OCI-LY1 (cell line): Measurements from ENCODE around the gene SHMT2.

Source experiments
- H2AFZ ChIP-seq: fragments of 200-600 bp; sonication (generic), shearing (Covaris generic); 2 replicates; pipeline ENCODE4 v1.6.0; 2014; ENCODE audit warnings: antibody characterized with exemption, mild to moderate bottlenecking, low read length
- H3F3A ChIP-seq: fragments of 200-600 bp; sonication (generic), shearing (Covaris generic); 2 replicates; pipeline ENCODE4 v1.6.0; 2014; ENCODE audit warnings: mild to moderate bottlenecking, antibody characterized with exemption, low read length, moderate library complexity; ENCODE audit not compliant: insufficient read depth
- H3K27ac ChIP-seq: fragments of 200-600 bp; sonication (generic); 2 replicates; pipeline ENCODE4 v1.5.1; 2014; ENCODE audit warnings: low read length, mixed run types, mild to moderate bottlenecking, low read depth; ENCODE audit not compliant: poor library complexity, severe bottlenecking
- H3K27me3 ChIP-seq: fragments of 200-600 bp; sonication (generic); 2 replicates; pipeline ENCODE4 v1.6.0; 2014; ENCODE audit warnings: antibody characterized with exemption, mild to moderate bottlenecking, low read length, moderate library complexity; ENCODE audit not compliant: insufficient read depth
- H3K36me3 ChIP-seq: fragments of 200-600 bp; sonication (generic); 2 replicates; pipeline ENCODE4 v1.6.1; 2014; ENCODE audit warnings: mild to moderate bottlenecking, antibody characterized with exemption, low read length, moderate library complexity, mixed read lengths; ENCODE audit not compliant: insufficient read depth
- H3K4me1 ChIP-seq: fragments of 200-600 bp; sonication (generic); 2 replicates; pipeline ENCODE4 v1.5.1; 2014; ENCODE audit warnings: mild to moderate bottlenecking, low read length, moderate library complexity; ENCODE audit not compliant: insufficient read depth, severe bottlenecking
- H3K4me2 ChIP-seq: fragments of 200-600 bp; sonication (generic), shearing (Covaris generic); 2 replicates; pipeline ENCODE4 v1.6.1; 2014; ENCODE audit warnings: low read length
- H3K4me3 ChIP-seq: fragments of 200-600 bp; sonication (generic); 2 replicates; pipeline ENCODE4 v1.5.1; 2014; ENCODE audit warnings: low read length, low read depth, mild to moderate bottlenecking, mixed read lengths; ENCODE audit not compliant: poor library complexity, severe bottlenecking
- H3K79me2 ChIP-seq: fragments of 200-600 bp; shearing (Covaris generic); 2 replicates; pipeline ENCODE4 v1.6.1; 2016; ENCODE audit warnings: mixed run types, low read length, mixed read lengths; ENCODE audit not compliant: insufficient read depth
- H3K9ac ChIP-seq: fragments of 200-600 bp; sonication (generic), shearing (Covaris generic); 2 replicates; pipeline ENCODE4 v1.6.1; 2014; ENCODE audit warnings: mild to moderate bottlenecking, low read length, mixed read lengths
- H3K9me2 ChIP-seq: fragments of 200-600 bp; sonication (generic), shearing (Covaris generic); 2 replicates; pipeline ENCODE4 v1.6.1; 2014; ENCODE audit warnings: low read depth, mild to moderate bottlenecking, low read length, mixed read lengths
- H3K9me3 ChIP-seq: fragments of 200-600 bp; shearing (Covaris generic); 2 replicates; pipeline ENCODE4 v1.6.1; 2014; ENCODE audit warnings: low read length, mixed read lengths
- H4K20me1 ChIP-seq: fragments of 200-600 bp; sonication (generic), shearing (Covaris generic); 2 replicates; pipeline ENCODE4 v1.6.0; 2016; ENCODE audit warnings: mild to moderate bottlenecking, low read length; ENCODE audit not compliant: insufficient read depth
- EZH2 ChIP-seq: fragments of 200-600 bp; sonication (generic), shearing (Covaris generic); IDR thresholded peaks from 2 replicates; pipeline ENCODE4 v1.8.0; 2017; ENCODE audit warnings: borderline replicate concordance, mixed run types, mild to moderate bottlenecking, antibody characterized with exemption, low read length, moderate library complexity, mixed read lengths
- TF ChIP-seq, protein P1 (sequence below): fragments of 200-600 bp; sonication (generic), shearing (Covaris generic); IDR thresholded peaks from 2 replicates; pipeline ENCODE4 v1.5.1; 2017; ENCODE audit warnings: mild to moderate bottlenecking, antibody characterized with exemption, low read length, moderate library complexity, mixed read lengths

The SHMT2 gene

DNA sequence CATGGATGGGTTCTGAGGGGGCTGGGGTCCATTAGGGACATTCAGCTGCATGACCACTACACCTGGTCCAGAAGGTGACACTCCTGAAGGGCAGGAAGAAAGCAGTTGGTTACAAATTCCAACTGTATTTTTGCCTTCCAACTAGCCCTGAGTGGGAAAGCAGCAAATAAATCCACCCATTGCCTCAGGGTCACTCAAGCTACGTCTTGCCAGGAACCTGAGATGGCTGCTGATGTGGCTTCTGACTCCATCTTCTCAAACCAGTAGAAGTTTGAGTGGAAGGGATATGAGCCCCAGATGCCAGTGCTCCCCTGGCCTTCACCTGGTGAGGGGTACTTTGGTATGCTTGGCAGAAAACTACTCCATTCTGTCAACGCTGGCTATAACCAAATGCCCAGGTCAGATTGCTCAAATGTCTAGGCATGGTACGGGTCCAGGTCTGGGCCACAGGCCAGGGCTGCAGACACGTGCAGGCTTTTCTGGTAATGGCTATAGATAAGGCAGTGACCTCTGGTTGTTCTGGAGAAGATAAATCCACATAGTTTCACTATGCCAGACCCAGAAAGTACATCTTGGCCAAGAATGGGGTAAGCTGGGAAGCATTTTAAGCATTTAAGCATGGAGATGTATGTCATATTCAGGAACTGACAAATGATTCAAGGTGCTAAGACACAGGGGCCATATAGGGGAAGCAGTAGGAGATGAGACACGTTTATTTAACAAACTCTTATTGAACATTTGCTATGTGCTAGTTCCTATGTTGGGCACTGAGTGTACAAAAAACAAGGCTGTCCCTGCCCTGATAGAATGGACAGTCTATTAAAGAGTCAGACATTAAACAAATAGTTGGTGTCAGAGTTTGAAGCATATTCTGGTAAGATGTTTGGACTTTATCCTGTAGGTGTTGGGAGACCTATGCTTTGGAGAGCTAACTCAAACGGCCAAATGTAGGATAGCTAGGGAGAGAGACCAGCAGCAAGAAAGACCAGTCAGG is 29.8 kb downstream of the SHMT2 start:
- H3K4me2 ChIP-seq = no peak overlapping the region
- H3K9ac ChIP-seq = no peak overlapping the region
- peaks cover 49% of the 10 kb centered on the region for H3K36me3 ChIP-seq
- no peaks in the 10 kb centered on the region for H3K27me3 ChIP-seq
- H2AFZ ChIP-seq = no peak overlapping the region
- H3K79me2 ChIP-seq = no peaks in the 10 kb centered on the region
- no peak overlapping the region for H3K4me3 ChIP-seq
- H3K9me2 ChIP-seq = no peaks in the 10 kb centered on the region
- H4K20me1 ChIP-seq = no peaks in the 10 kb centered on the region
- no peaks in the 10 kb centered on the region for H3K9me3 ChIP-seq
- no peaks in the 10 kb centered on the region for H3F3A ChIP-seq
- no peak for TF ChIP-seq EZH2
- TF ChIP-seq, protein P1, sequence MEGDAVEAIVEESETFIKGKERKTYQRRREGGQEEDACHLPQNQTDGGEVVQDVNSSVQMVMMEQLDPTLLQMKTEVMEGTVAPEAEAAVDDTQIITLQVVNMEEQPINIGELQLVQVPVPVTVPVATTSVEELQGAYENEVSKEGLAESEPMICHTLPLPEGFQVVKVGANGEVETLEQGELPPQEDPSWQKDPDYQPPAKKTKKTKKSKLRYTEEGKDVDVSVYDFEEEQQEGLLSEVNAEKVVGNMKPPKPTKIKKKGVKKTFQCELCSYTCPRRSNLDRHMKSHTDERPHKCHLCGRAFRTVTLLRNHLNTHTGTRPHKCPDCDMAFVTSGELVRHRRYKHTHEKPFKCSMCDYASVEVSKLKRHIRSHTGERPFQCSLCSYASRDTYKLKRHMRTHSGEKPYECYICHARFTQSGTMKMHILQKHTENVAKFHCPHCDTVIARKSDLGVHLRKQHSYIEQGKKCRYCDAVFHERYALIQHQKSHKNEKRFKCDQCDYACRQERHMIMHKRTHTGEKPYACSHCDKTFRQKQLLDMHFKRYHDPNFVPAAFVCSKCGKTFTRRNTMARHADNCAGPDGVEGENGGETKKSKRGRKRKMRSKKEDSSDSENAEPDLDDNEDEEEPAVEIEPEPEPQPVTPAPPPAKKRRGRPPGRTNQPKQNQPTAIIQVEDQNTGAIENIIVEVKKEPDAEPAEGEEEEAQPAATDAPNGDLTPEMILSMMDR = no peak
- H3K4me1 ChIP-seq = peaks cover 4% of the 10 kb centered on the region
- H3K27ac ChIP-seq = no peak overlapping the region

- H3K27ac ChIP-seq = no peak overlapping the region
- no peaks in the 10 kb centered on the region for H3F3A ChIP-seq
- no peak overlapping the region for H3K4me3 ChIP-seq
- no peaks in the 10 kb centered on the region for H3K79me2 ChIP-seq
- no peaks in the 10 kb centered on the region for H3K27me3 ChIP-seq
- H3K36me3 ChIP-seq = peaks cover 50% of the 10 kb centered on the region
- no peaks in the 10 kb centered on the region for H4K20me1 ChIP-seq
- no peak overlapping the region for H3K9ac ChIP-seq
- H3K4me2 ChIP-seq = no peak overlapping the region
- no peak overlapping the region for H2AFZ ChIP-seq
- H3K9me2 ChIP-seq = no peaks in the 10 kb centered on the region
- peaks cover 4% of the 10 kb centered on the region for H3K4me1 ChIP-seq
- TF ChIP-seq, protein P1 = no peak
- TF ChIP-seq EZH2 = no peak
- no peaks in the 10 kb centered on the region for H3K9me3 ChIP-seq
Measured at GRCh38 chr12:57260366-57260765, 30.9 kb downstream of the SHMT2 start.

DNA sequence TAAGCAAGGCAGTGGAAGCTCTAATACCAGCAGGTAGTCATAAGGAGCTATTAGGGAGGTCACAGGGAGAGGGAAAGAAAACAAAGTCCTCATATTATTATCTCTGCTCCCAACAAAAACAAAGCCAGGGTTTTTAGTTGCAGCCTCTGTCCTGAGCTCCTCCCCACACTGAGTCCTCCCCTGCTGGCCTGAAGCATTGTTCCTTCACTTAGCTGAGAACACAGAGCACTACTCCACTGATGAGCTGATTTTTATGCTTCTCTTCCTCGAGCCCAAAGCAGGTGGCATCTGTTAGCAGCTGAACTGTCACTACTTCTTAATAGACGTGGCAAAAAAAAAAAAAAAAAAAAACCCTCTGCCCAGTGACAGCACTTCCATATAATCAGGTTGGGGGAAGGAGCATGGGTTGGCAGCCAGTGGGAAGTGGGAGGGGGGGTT is 31.9 kb downstream of the SHMT2 start:
- Histone ChIP-seq H3K79me2 (no peaks in the 10 kb centered on the region), H3K4me1 (peaks cover 4% of the 10 kb centered on the region), H3K27me3 (no peaks in the 10 kb centered on the region), H3K9ac (no peak overlapping the region), H3K4me3 (no peak overlapping the region), H3K9me3 (no peaks in the 10 kb centered on the region), H3K4me2 (no peak overlapping the region), H3F3A (no peaks in the 10 kb centered on the region), H3K9me2 (no peaks in the 10 kb centered on the region), H4K20me1 (no peaks in the 10 kb centered on the region), H3K36me3 (peaks cover 43% of the 10 kb centered on the region), H2AFZ (no peak overlapping the region), H3K27ac (no peak overlapping the region)
- TF ChIP-seq EZH2 = no peak
- TF ChIP-seq, protein P1 = no peak
